OCI-LY3 (cell line): ENCODE data around the gene NCKAP5.

Experiments
- EZH2phosphoT487 ChIP-seq: fragments of 200-600 bp; shearing (Covaris generic); IDR thresholded peaks from 2 replicates; pipeline ENCODE4 v1.6.1; 2018; ENCODE audit warnings: antibody characterized with exemption, mixed run types, low read depth
- TF ChIP-seq, protein P1 (sequence below): fragments of 200-600, 300-600 bp; sonication (generic); IDR thresholded peaks from 2 replicates; pipeline ENCODE4 v1.5.1; 2014; ENCODE audit warnings: antibody characterized with exemption, low read length, low read depth

DNA sequence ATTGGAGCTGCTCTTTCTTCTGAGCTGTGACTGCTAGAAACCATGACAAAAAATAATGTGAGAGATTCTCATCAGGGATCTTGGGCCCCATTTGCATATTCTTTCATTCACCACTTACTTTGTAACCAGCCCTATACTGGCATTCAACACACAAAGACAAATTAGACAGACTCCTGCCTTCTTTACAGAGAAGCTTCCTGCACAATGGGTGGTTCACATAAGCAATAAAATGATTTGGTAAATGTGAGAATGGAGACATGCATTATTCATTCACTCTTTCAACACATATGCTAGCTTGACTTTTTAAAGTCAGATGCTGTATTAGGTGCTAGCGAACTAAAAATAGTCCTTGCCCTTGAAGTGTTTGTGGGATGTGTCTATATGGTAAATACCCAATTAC lies 174.4 kb downstream of the NCKAP5 start:
- TF ChIP-seq, protein P1, sequence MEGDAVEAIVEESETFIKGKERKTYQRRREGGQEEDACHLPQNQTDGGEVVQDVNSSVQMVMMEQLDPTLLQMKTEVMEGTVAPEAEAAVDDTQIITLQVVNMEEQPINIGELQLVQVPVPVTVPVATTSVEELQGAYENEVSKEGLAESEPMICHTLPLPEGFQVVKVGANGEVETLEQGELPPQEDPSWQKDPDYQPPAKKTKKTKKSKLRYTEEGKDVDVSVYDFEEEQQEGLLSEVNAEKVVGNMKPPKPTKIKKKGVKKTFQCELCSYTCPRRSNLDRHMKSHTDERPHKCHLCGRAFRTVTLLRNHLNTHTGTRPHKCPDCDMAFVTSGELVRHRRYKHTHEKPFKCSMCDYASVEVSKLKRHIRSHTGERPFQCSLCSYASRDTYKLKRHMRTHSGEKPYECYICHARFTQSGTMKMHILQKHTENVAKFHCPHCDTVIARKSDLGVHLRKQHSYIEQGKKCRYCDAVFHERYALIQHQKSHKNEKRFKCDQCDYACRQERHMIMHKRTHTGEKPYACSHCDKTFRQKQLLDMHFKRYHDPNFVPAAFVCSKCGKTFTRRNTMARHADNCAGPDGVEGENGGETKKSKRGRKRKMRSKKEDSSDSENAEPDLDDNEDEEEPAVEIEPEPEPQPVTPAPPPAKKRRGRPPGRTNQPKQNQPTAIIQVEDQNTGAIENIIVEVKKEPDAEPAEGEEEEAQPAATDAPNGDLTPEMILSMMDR: no peak
- no peak for TF ChIP-seq EZH2phosphoT487
